H9 (cell line): ENCODE results near the gene UBAC2. TPM values are rescaled to one million over a fixed set of nuclear protein-coding genes. Genes with fewer than 3 reads are reported as not detected.

ENCODE experiments used
- DNase-seq: peaks from one replicate; pipeline ENCODE4 v3.0.0-alpha.2; 2017
- H2AFZ ChIP-seq: one replicate; pipeline ENCODE4 v1.6.1; 2013; ENCODE audit warnings: mild to moderate bottlenecking, low read length, control low read depth, moderate library complexity
- H2AK5ac ChIP-seq: 2 replicates; pipeline ENCODE4 v1.6.1; 2013; ENCODE audit warnings: low read length, control low read depth, mixed read lengths; ENCODE audit not compliant: insufficient read length
- H2BK120ac ChIP-seq: one replicate; pipeline ENCODE4 v1.6.1; 2013; ENCODE audit warnings: low read depth, mild to moderate bottlenecking, low read length, control low read depth, inconsistent platforms; ENCODE audit not compliant: poor library complexity, severe bottlenecking
- H2BK12ac ChIP-seq: 2 replicates; pipeline ENCODE4 v1.6.1; 2013; ENCODE audit warnings: low read length, control low read depth, mixed read lengths, low read depth; ENCODE audit not compliant: insufficient read length
- H2BK15ac ChIP-seq: 2 replicates; pipeline ENCODE4 v1.6.1; 2013; ENCODE audit warnings: low read depth, low read length, control low read depth
- H2BK20ac ChIP-seq: one replicate; pipeline ENCODE4 v1.6.1; 2013; ENCODE audit warnings: low read depth, mild to moderate bottlenecking, low read length, control low read depth, inconsistent platforms; ENCODE audit not compliant: poor library complexity, severe bottlenecking
- H2BK5ac ChIP-seq: 2 replicates; pipeline ENCODE4 v1.6.1; 2013; ENCODE audit warnings: low read length, control low read depth, mixed read lengths; ENCODE audit not compliant: insufficient read length
- H3K14ac ChIP-seq: 2 replicates; pipeline ENCODE4 v1.6.1; 2013; ENCODE audit warnings: low read length, control low read depth; ENCODE audit not compliant: insufficient read depth
- H3K18ac ChIP-seq: 2 replicates; pipeline ENCODE4 v1.6.1; 2013; ENCODE audit warnings: low read depth, mild to moderate bottlenecking, mixed read lengths, low read length, control low read depth; ENCODE audit not compliant: insufficient read length
- H3K23ac ChIP-seq: 2 replicates; pipeline ENCODE4 v1.6.1; 2013; ENCODE audit warnings: low read length, control low read depth, mixed read lengths, low read depth; ENCODE audit not compliant: insufficient read length
- H3K23me2 ChIP-seq: 2 replicates; pipeline ENCODE4 v1.6.1; 2013; ENCODE audit warnings: low read depth, mild to moderate bottlenecking, mixed read lengths, low read length, control low read depth; ENCODE audit not compliant: insufficient read length, poor library complexity, severe bottlenecking
- H3K27ac ChIP-seq: 2 replicates; pipeline ENCODE4 v1.5.1; 2013; ENCODE audit warnings: low read length, control low read depth, mixed read lengths, low read depth; ENCODE audit not compliant: insufficient read length
- H3K27me3 ChIP-seq: 2 replicates; pipeline ENCODE4 v1.6.1; 2013; ENCODE audit warnings: low read length, control low read depth, inconsistent platforms; ENCODE audit not compliant: insufficient read depth
- H3K4ac ChIP-seq: 2 replicates; pipeline ENCODE4 v1.6.1; 2013; ENCODE audit warnings: low read depth, mild to moderate bottlenecking, control low read depth, inconsistent platforms, low read length, moderate library complexity
- H3K4me1 ChIP-seq: 2 replicates; pipeline ENCODE4 v1.6.1; 2013; ENCODE audit warnings: low read length, control low read depth, inconsistent platforms; ENCODE audit not compliant: insufficient read depth
- H3K4me2 ChIP-seq: 2 replicates; pipeline ENCODE4 v1.6.1; 2013; ENCODE audit warnings: low read length, control low read depth, mixed read lengths; ENCODE audit not compliant: insufficient read length, insufficient read depth
- H3K56ac ChIP-seq: 2 replicates; pipeline ENCODE4 v1.6.1; 2013; ENCODE audit warnings: low read depth, mild to moderate bottlenecking, mixed read lengths, low read length, control low read depth; ENCODE audit not compliant: insufficient read length
- H3K79me1 ChIP-seq: 2 replicates; pipeline ENCODE4 v1.6.1; 2013; ENCODE audit warnings: low read depth, mild to moderate bottlenecking, moderate library complexity, low read length, control low read depth, inconsistent platforms; ENCODE audit not compliant: insufficient read depth, poor library complexity, severe bottlenecking
- H3K79me2 ChIP-seq: 2 replicates; pipeline ENCODE4 v1.6.1; 2013; ENCODE audit warnings: low read length, control low read depth, inconsistent platforms; ENCODE audit not compliant: insufficient read depth
- H3K9ac ChIP-seq: 2 replicates; pipeline ENCODE4 v1.6.1; 2013; ENCODE audit warnings: low read length, control low read depth, mixed read lengths; ENCODE audit not compliant: insufficient read length; ENCODE audit errors: extremely low read depth
- H3K9me3 ChIP-seq: one replicate; pipeline ENCODE4 v1.6.1; 2013; ENCODE audit warnings: low read depth, low read length, inconsistent platforms; ENCODE audit not compliant: control insufficient read depth
- H3T11ph ChIP-seq: one replicate; pipeline ENCODE4 v1.6.1; 2013; ENCODE audit warnings: mild to moderate bottlenecking, low read length, control low read depth, inconsistent platforms
- H4K20me1 ChIP-seq: one replicate; pipeline ENCODE4 v1.6.1; 2013; ENCODE audit not compliant: control insufficient read depth, insufficient read length, insufficient read depth
- H4K5ac ChIP-seq: 2 replicates; pipeline ENCODE4 v1.6.1; 2013; ENCODE audit warnings: low read depth, mild to moderate bottlenecking, mixed read lengths, low read length, control low read depth; ENCODE audit not compliant: insufficient read length
- H4K8ac ChIP-seq: replicated peaks from 2 replicates; pipeline ENCODE4 v1.6.1; 2013; ENCODE audit warnings: low read length, control low read depth, mixed read lengths, low read depth; ENCODE audit not compliant: insufficient read length
- H4K91ac ChIP-seq: 2 replicates; pipeline ENCODE4 v1.6.1; 2013; ENCODE audit warnings: low read depth, mild to moderate bottlenecking, moderate library complexity, mixed read lengths, low read length, control low read depth; ENCODE audit not compliant: insufficient read length
- H3K27ac Mint-ChIP-seq, 3 experiments: 2 replicates in 2 of 3; 3 replicates in 1 of 3; pipeline ENCODE4 v1.8.0; 2020 to 2021; ENCODE audit warnings: mixed read lengths in 3 of 3, mild to moderate bottlenecking in 1 of 3, moderate library complexity in 1 of 3
- H3K27me3 Mint-ChIP-seq: 2 replicates; pipeline ENCODE4 v1.8.0; 2021; ENCODE audit warnings: low read depth, mild to moderate bottlenecking, moderate library complexity, mixed read lengths
- H3K36me3 Mint-ChIP-seq, 3 experiments: 2 replicates in 2 of 3; 3 replicates in 1 of 3; pipeline ENCODE4 v1.8.0; 2020 to 2021; ENCODE audit warnings: low read depth in 3 of 3, mixed read lengths in 3 of 3; ENCODE audit not compliant: insufficient read depth in 1 of 3
- H3K4me1 Mint-ChIP-seq, 2 experiments: 2 replicates each; pipeline ENCODE4 v1.8.0; 2020; ENCODE audit warnings: mixed read lengths in 2 of 2
- H3K4me3 Mint-ChIP-seq, 2 experiments: 2 replicates in 1 of 2; 3 replicates in 1 of 2; pipeline ENCODE4 v1.8.0; 2020 to 2021; ENCODE audit warnings: mild to moderate bottlenecking in 2 of 2, mixed read lengths in 2 of 2, moderate library complexity in 1 of 2
- H3K9me3 Mint-ChIP-seq, 2 experiments: 2 replicates in 1 of 2; 3 replicates in 1 of 2; pipeline ENCODE4 v1.8.0; 2020; ENCODE audit warnings: mild to moderate bottlenecking in 2 of 2, mixed read lengths in 2 of 2, moderate library complexity in 1 of 2
- WGBS: extraction: QIAGEN DNeasy Blood & Tissue Kit; methylation state at CpG from one replicate; pipeline ENCODE4 v1.1.7; 2013; ENCODE audit warnings: missing lambda C conversion rate, low lambda C conversion rate, mixed read lengths; ENCODE audit not compliant: insufficient read length; ENCODE audit errors: extremely low coverage; 5-methylcytosine and 5-hydroxymethylcytosine counted together
- total RNA-seq: library from RNA; stranded (reverse); gene quantifications from 2 replicates; pipeline ENCODE4 v1.2.1, GENCODE V29; 2021
- TF ChIP-seq, protein P1 (sequence below): fragments of 200-600 bp; sonication (generic); conservative IDR thresholded peaks from 3 replicates; pipeline ENCODE4 v1.8.0; 2021; ENCODE audit warnings: antibody characterized with exemption, mild to moderate bottlenecking

UBAC2 gene
- total RNA-seq, 1 experiment from 2014 or later: 52.3 TPM

DNA sequence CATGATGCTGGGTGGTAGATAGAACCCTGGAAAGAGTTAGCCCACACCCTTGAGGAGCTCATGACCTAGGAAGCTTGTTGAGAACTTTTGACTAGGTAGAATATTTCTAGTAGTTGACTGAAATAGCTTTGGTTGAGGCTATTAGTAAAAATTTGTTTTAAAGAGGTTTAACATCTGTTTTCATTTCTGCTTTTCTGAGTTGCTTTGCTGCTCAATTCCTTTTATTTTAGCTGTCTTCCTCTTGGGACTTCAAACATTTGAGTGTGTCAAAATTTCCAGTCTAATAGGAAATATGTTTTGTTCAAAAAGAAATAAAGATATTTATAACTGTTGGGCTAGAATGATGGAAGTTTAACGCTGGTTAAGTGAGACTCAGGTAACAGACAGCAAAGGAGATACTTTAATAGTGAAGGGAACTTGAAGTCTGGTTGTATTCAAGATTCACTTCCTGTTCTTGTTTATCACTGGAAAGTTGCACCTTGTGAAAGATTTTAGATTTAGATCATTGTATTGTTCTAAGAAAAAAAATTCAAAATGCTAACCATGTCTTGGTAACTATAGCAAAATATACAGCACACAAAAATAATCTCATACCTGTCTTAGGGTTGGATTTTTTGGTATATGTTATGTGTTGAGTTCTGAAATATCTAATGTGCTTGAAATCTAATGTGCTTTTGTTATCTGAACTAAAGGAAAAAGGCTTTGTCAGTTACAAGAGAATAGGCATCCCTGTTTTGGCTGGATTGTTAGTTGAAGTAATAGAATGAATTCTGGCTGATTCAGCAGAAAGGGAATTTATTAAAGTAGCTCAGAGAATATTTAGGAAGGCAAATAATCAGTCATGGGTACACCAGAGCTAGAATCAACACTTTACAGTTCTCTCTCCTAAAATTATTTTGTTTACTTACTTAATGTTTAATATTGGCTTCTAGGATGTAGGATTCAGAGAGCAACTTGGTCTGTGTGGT is 81.9 kb downstream of the UBAC2 start:
- Mint-ChIP-seq H3K27me3 (no peaks in the 10 kb centered on the region), H3K4me1 (peaks cover 16 to 23% of the 10 kb centered on the region in 2 experiments), H3K4me3 (no peak overlapping the region), H3K36me3 (peaks cover 6 to 10% (median 6%) of the 10 kb centered on the region in 3 experiments; a peak in 4 of 7 replicates), H3K27ac (no peak overlapping the region; a peak in 2 of 7 replicates), H3K9me3 (no peaks in the 10 kb centered on the region)
- Histone ChIP-seq H3K79me1 (no peaks in the 10 kb centered on the region), H3K4me1 (no peaks in the 10 kb centered on the region; the same call in 1 of the 2 replicates), H3K18ac (no peak overlapping the region), H3K27me3 (no peaks in the 10 kb centered on the region), H2BK15ac (no peak overlapping the region), H3K23ac (no peak overlapping the region), H2AK5ac (no peak overlapping the region), H2BK12ac (no peak overlapping the region), H3K14ac (no peak overlapping the region), H2BK5ac (no peak overlapping the region), H3K79me2 (no peaks in the 10 kb centered on the region), H3K9ac (no peak overlapping the region), H2BK120ac (no peak overlapping the region), H3K27ac (no peak overlapping the region), H4K91ac (no peak overlapping the region), H3K4ac (no peak overlapping the region), H4K20me1 (no peaks in the 10 kb centered on the region), H4K8ac (no peak overlapping the region), H4K5ac (no peak overlapping the region), H3K9me3 (no peaks in the 10 kb centered on the region), H3K56ac (no peak overlapping the region), H2AFZ (no peak overlapping the region), H2BK20ac (no peak overlapping the region), H3K23me2 (no peaks in the 10 kb centered on the region), H3T11ph (no peak overlapping the region), H3K4me2 (no peak overlapping the region)
- no peak for DNase-seq
- no CpG with 5 or more reads among the region's 1 CpG for WGBS
- TF ChIP-seq, protein P1, sequence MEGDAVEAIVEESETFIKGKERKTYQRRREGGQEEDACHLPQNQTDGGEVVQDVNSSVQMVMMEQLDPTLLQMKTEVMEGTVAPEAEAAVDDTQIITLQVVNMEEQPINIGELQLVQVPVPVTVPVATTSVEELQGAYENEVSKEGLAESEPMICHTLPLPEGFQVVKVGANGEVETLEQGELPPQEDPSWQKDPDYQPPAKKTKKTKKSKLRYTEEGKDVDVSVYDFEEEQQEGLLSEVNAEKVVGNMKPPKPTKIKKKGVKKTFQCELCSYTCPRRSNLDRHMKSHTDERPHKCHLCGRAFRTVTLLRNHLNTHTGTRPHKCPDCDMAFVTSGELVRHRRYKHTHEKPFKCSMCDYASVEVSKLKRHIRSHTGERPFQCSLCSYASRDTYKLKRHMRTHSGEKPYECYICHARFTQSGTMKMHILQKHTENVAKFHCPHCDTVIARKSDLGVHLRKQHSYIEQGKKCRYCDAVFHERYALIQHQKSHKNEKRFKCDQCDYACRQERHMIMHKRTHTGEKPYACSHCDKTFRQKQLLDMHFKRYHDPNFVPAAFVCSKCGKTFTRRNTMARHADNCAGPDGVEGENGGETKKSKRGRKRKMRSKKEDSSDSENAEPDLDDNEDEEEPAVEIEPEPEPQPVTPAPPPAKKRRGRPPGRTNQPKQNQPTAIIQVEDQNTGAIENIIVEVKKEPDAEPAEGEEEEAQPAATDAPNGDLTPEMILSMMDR: no peak
